KMS-11 (cell line): Measurements from ENCODE around the gene FBXW7.

ENCODE experiments used
- H2AFZ ChIP-seq: fragments of 200-600 bp; sonication (generic); 2 replicates; pipeline ENCODE4 v1.6.1; 2016; ENCODE audit warnings: antibody characterized with exemption, mixed run types, low read depth
- H3K27ac ChIP-seq: fragments of 200-600 bp; sonication (generic); 2 replicates; pipeline ENCODE4 v1.6.1; 2016; ENCODE audit warnings: mild to moderate bottlenecking, mixed run types
- H3K27me3 ChIP-seq: fragments of 200-600 bp; sonication (generic); 2 replicates; pipeline ENCODE4 v1.6.1; 2017; ENCODE audit warnings: mild to moderate bottlenecking, low read depth, mixed run types, moderate library complexity; ENCODE audit not compliant: insufficient read depth
- H3K36me3 ChIP-seq: fragments of 200-600 bp; sonication (generic); 2 replicates; pipeline ENCODE4 v1.6.1; 2017; ENCODE audit warnings: mild to moderate bottlenecking, mixed run types; ENCODE audit not compliant: insufficient read depth
- H3K4me1 ChIP-seq: fragments of 200-600 bp; sonication (generic); 2 replicates; pipeline ENCODE4 v1.6.1; 2016; ENCODE audit warnings: mild to moderate bottlenecking, low read depth, mixed run types; ENCODE audit not compliant: poor library complexity, severe bottlenecking
- H3K4me2 ChIP-seq: fragments of 200-600 bp; sonication (generic); 2 replicates; pipeline ENCODE4 v1.7.0; 2016; ENCODE audit warnings: mild to moderate bottlenecking, mixed run types
- H3K4me3 ChIP-seq: fragments of 200-600 bp; sonication (generic); IDR thresholded peaks from 2 replicates; pipeline ENCODE4 v1.6.1; 2017; ENCODE audit warnings: low read depth, low read length, mixed read lengths; ENCODE audit not compliant: insufficient read depth
- H3K79me2 ChIP-seq: fragments of 200-600 bp; sonication (generic); 2 replicates; pipeline ENCODE4 v1.6.1; 2016; ENCODE audit warnings: low read depth, mixed run types; ENCODE audit not compliant: insufficient read depth
- H3K9ac ChIP-seq: fragments of 200-600 bp; sonication (generic); 2 replicates; pipeline ENCODE4 v1.6.1; 2016; ENCODE audit warnings: mild to moderate bottlenecking, mixed run types
- H4K20me1 ChIP-seq: fragments of 200-600 bp; sonication (generic); 2 replicates; pipeline ENCODE4 v1.6.1; 2016; ENCODE audit warnings: mild to moderate bottlenecking, mixed run types; ENCODE audit not compliant: insufficient read depth
- CTCF ChIP-seq: fragments of 200-600 bp; sonication (generic); conservative IDR thresholded peaks from 2 replicates; pipeline ENCODE4 v1.6.1; 2017; ENCODE audit warnings: low read depth, mild to moderate bottlenecking, antibody characterized with exemption, low read length, moderate library complexity, mixed read lengths

The FBXW7 gene

DNA sequence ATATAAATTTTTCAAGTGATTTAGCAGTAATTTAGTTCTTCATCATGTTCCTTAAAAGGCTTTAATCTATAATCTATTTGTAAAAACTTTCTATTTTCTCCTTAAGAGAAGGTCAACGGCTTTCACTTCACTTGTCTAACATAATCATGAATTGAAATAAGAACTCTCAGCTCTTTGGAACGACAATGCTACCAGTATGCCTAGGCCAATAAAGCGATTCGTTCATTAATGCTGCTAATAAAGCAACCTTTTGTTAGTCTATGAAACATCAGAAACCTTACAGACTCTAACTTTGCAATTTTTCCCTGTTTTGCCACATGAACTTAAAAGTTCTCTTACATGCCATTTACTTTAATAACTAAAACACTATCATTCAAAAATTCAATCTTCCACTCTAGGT is 47.6 kb downstream of the FBXW7 start:
- H4K20me1 ChIP-seq = no peaks in the 10 kb centered on the region

DNA sequence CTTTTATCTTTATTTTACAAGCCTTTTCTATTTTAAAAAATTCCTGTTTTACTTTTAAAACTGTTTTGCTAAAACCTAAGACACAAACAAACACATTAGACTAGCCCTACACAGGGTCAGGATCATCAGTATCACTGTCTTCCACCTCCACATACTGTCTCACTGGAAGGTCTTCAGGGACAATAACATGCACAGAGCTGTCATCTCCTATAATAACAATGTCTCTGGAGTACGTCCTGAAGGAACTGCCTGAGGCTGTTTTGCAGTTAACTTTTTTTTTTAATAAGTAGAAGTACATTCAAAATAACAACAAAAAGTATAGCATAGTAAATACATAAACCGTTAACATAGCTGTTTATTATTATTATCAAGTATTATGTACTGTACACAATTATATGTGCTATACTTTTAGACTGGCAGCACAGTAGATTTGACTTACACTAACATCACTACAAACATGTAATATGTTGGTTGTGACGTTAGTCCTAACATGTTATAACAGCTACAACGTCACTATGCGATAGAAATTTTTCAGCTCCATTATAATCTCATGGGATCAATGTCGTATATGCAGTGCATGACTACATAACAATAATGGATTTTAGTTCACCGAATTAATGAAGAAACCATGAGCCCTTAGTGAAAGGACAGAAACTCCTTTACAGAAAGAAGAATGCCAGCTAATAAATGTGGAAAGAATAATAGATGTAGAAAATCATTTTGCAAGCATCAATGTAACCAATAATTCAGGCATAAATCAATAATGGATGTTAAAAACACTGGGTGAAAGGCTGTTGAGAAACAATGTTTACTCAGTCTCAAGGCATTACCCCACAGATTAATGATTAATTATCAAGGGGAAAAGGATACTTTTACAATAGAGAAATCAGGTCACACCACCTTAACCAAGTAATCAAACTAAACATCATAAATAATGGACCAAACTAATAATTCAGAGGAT is 49.2 kb downstream of the FBXW7 start:
- H3K79me2 ChIP-seq = peaks cover 66% of the 10 kb centered on the region
- no peak overlapping the region for H3K4me3 ChIP-seq
- peaks cover 3% of the 10 kb centered on the region for H3K4me1 ChIP-seq
- H3K27ac ChIP-seq = no peak overlapping the region
- no peak overlapping the region for H3K4me2 ChIP-seq
- H4K20me1 ChIP-seq = no peaks in the 10 kb centered on the region
- H3K9ac ChIP-seq = no peak overlapping the region
- H3K27me3 ChIP-seq = no peaks in the 10 kb centered on the region
- H3K36me3 ChIP-seq = no peaks in the 10 kb centered on the region
- no peak overlapping the region for H2AFZ ChIP-seq
- TF ChIP-seq CTCF = no peak

More for the DNA sequence above, 47.6 kb downstream of the FBXW7 start:
- Histone ChIP-seq H3K9ac (no peak overlapping the region), H3K4me3 (no peak overlapping the region), H3K4me2 (no peak overlapping the region), H3K36me3 (no peaks in the 10 kb centered on the region), H3K79me2 (peaks cover 60% of the 10 kb centered on the region), H3K27ac (no peak overlapping the region), H2AFZ (no peak overlapping the region), H3K27me3 (no peaks in the 10 kb centered on the region), H3K4me1 (peaks cover 3% of the 10 kb centered on the region)
- no peak for TF ChIP-seq CTCF

- Histone ChIP-seq H4K20me1 (no peaks in the 10 kb centered on the region), H2AFZ (no peak overlapping the region), H3K4me2 (no peak overlapping the region), H3K27ac (no peak overlapping the region), H3K4me1 (peaks cover 3% of the 10 kb centered on the region), H3K4me3 (no peak overlapping the region), H3K9ac (no peak overlapping the region), H3K36me3 (no peaks in the 10 kb centered on the region), H3K79me2 (peaks cover 59% of the 10 kb centered on the region), H3K27me3 (no peaks in the 10 kb centered on the region)
- TF ChIP-seq CTCF = no peak
These were observed 50.1 kb downstream of the FBXW7 start for GRCh38 chr4:152485726-152486276.

GRCh38 chr4:152482211-152482610 is 53.7 kb downstream of the FBXW7 start:
- H3K36me3 ChIP-seq = no peaks in the 10 kb centered on the region
- H3K79me2 ChIP-seq = peaks cover 42% of the 10 kb centered on the region
- H3K4me1 ChIP-seq = peaks cover 3% of the 10 kb centered on the region
- H3K9ac ChIP-seq = no peak overlapping the region
- H3K27me3 ChIP-seq = no peaks in the 10 kb centered on the region
- no peak overlapping the region for H3K27ac ChIP-seq
- H3K4me2 ChIP-seq = no peak overlapping the region
- no peak overlapping the region for H3K4me3 ChIP-seq
- TF ChIP-seq CTCF = no peak
- H4K20me1 ChIP-seq = no peaks in the 10 kb centered on the region; the same call in 1 of the 2 replicates
- no peak overlapping the region for H2AFZ ChIP-seq
